Brain microvascular endothelial cell (primary cell): Measurements from ENCODE around the gene CCP110.

Experiments
- DNase-seq: peaks from one replicate; pipeline ENCODE4 v3.0.0-alpha.2; 2020
- H3K27ac ChIP-seq: fragments of 250-450 bp; sonication (Bioruptor Pico); 2 replicates; pipeline ENCODE4 v1.5.1; 2020; ENCODE audit warnings: mild to moderate bottlenecking, moderate library complexity
- H3K27me3 ChIP-seq: fragments of 250-450 bp; sonication (Bioruptor Pico); replicated peaks from 2 replicates; pipeline ENCODE4 v1.5.1; 2020; ENCODE audit warnings: mild to moderate bottlenecking
- H3K36me3 ChIP-seq: fragments of 250-450 bp; sonication (Bioruptor Pico); replicated peaks from 2 replicates; pipeline ENCODE4 v1.5.1; 2020; ENCODE audit warnings: mild to moderate bottlenecking
- H3K4me3 ChIP-seq: 2 replicates; pipeline ENCODE4 v1.5.1; 2011; ENCODE audit warnings: low read depth, mild to moderate bottlenecking, control low read depth, low read length, moderate library complexity
- in situ Hi-C: cut with HindIII; loops from 2 replicates; pipeline ENCODE4 v1.10.0; 2017; ENCODE audit warnings: low sequenced_read_pairs, low pct_ligation_motif_present
- TF ChIP-seq, protein P1 (sequence below): IDR thresholded peaks from 2 replicates; pipeline ENCODE4 v1.5.1; 2011; ENCODE audit warnings: low read depth, mild to moderate bottlenecking, moderate library complexity, low read length, control low read depth, inconsistent platforms; ENCODE audit errors: missing control alignments

The CCP110 gene

DNA sequence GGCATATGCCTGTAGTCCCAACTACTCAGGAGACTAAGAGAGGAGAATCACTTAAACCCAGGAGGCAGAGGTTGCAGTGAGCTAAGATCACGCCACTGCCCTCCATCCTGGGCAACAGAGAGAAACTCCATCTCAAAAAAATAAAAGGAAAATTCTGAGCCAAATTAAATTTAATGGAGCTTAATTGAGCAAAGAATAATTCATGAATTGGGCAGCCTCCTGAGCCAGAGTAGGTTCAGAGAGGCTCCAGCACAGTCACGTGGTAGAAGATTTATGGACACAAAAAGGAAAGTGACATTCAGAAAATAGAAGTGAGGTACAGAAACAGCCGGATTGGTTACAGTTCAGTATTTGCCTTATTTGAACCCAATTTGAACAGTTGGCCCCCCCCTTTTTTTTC is 42.6 kb downstream of the CCP110 start:
- Histone ChIP-seq H3K27me3 (no peaks in the 10 kb centered on the region), H3K27ac (no peak overlapping the region), H3K4me3 (no peak overlapping the region), H3K36me3 (peaks cover 37% of the 10 kb centered on the region)
- TF ChIP-seq, protein P1, sequence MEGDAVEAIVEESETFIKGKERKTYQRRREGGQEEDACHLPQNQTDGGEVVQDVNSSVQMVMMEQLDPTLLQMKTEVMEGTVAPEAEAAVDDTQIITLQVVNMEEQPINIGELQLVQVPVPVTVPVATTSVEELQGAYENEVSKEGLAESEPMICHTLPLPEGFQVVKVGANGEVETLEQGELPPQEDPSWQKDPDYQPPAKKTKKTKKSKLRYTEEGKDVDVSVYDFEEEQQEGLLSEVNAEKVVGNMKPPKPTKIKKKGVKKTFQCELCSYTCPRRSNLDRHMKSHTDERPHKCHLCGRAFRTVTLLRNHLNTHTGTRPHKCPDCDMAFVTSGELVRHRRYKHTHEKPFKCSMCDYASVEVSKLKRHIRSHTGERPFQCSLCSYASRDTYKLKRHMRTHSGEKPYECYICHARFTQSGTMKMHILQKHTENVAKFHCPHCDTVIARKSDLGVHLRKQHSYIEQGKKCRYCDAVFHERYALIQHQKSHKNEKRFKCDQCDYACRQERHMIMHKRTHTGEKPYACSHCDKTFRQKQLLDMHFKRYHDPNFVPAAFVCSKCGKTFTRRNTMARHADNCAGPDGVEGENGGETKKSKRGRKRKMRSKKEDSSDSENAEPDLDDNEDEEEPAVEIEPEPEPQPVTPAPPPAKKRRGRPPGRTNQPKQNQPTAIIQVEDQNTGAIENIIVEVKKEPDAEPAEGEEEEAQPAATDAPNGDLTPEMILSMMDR = no peak
- in situ Hi-C loops = no loop called here
- no peak for DNase-seq

DNA sequence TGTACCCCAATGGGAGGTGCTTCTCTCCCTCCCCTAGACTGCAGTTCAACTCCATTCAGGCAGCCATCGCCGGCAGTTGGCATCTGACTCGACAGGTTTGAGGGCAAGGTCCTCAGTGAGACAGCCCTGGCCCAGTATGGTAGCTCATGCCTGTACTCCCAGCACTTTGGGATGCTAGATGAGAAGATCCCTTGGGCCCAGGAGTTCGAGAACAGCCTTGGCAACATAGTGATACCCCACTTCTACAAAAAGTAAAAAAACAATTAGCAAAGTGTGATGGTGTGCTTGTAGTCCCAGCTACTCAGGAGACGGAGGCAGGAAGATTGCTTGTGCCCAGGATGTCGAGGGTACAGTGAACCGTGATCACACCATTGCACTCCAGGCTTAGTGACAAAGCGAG is 43.8 kb downstream of the CCP110 start:
- peaks cover 37% of the 10 kb centered on the region for H3K36me3 ChIP-seq
- no peak for DNase-seq
- no peak overlapping the region for H3K4me3 ChIP-seq
- TF ChIP-seq, protein P1 = no peak
- H3K27ac ChIP-seq = no peak overlapping the region
- no peaks in the 10 kb centered on the region for H3K27me3 ChIP-seq
- in situ Hi-C loops = no loop called here

DNA sequence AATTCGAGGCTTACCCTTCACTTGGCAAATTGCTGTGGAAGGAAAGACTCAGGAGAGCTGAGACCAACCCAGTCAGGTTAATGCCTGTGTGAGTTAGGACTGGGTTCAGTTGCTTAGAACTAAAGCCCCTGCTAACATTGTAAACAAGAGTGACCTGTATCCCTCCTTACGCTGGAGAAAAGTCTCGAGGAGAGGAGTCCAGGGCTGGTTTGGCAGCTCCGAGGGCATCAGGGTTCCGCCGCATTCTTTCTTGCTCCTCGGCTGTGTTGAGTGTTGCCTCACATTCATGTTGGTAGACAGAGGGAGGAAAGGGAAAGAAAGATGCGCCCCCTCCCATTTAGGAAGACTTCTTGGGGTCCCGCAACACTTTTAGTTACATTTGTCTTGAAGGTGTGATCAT is 50.3 kb downstream of the CCP110 start:
- H3K4me3 ChIP-seq = no peak overlapping the region
- no peaks in the 10 kb centered on the region for H3K27me3 ChIP-seq
- H3K36me3 ChIP-seq = peaks cover 32% of the 10 kb centered on the region
- in situ Hi-C loops = no loop called here
- no peak overlapping the region for H3K27ac ChIP-seq
- DNase-seq = no peak
- TF ChIP-seq, protein P1 = no peak

DNA sequence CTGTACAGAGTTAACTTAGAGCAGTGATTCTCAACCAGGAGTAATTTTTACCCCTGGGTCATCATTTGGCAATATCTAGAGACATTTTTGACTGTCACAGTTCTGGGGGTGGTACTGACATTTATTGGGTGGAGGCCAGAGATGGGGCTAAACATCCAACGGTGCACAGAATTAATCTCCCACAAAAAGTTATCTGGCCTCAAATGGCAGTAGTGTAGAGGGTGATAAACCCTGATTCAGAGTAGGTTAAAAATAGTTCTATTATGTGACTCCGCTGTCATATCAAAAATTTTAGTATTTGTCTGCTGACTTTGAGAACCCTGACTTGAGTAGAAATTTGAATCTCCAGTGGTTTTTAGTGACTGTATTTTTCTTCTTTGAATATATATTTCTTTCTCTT is 50.9 kb downstream of the CCP110 start:
- DNase-seq = no peak
- Histone ChIP-seq H3K4me3 (no peak overlapping the region), H3K27me3 (no peaks in the 10 kb centered on the region), H3K36me3 (peaks cover 26% of the 10 kb centered on the region), H3K27ac (no peak overlapping the region)
- in situ Hi-C loops = no loop called here
- TF ChIP-seq, protein P1 = no peak

DNA sequence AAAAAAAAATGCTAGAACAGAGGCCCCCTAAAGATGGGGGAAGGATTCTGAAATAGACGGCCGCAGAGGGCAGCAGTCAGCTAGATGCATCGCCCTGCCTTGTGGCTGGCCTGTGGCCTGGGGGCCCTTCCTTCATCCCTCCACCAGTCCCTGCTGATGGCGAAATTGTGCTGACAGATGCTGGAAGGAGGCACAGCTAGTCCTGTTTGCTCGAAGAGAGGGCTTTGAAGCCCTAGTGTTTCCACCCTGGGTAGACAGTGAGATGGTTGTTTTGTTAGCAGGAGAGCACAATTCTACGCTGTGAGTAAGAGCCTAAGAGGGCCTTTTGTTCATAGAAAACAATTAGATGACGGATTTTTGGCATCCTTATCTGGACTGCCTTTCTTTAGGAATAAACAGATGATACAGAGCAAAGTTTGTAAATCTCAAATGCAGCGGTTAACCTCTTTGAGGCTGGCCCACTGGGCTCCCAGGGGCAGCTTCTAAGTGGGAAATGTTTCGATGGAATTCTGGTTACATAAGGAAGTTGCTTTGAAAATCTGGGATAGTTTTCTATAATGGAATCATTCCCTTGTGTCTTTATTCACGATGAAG is 54.7 kb downstream of the CCP110 start:
- no peak for DNase-seq
- in situ Hi-C loops = no loop called here
- no peak overlapping the region for H3K27ac ChIP-seq
- no peaks in the 10 kb centered on the region for H3K27me3 ChIP-seq
- H3K36me3 ChIP-seq = peaks cover 44% of the 10 kb centered on the region
- H3K4me3 ChIP-seq = no peak overlapping the region
- TF ChIP-seq, protein P1 = no peak
